ENCODE measurements around the gene S100A10. TPM values are rescaled to one million over a fixed set of nuclear protein-coding genes. Genes with fewer than 3 reads are reported as not detected.

S100A10 gene
- total and polyA plus RNA-seq, 2 donors from 2014 or later: 467 to 500 TPM

DNA sequence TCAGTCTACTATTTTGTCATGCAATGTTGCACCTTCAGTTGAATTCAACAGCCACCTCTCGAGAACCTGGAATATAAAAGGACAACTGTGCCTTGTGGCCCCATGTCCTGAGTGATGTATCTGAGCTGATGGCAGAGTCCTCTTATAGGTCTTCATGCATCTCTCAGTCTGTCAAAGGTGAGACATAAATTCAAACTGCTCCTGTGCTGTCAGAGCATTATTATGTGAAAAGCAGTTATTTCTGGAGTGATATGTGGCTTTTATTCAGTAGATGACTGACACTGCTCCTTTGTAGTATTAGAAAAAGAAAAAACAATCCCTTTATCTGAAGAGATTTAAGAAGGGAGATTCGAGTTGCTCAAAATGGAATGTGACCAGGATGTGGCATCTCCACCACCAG, 8.4 kb downstream of the S100A10 start:
- Histone ChIP-seq H3K27me3 (ENCODE audit: control insufficient read depth, insufficient read depth, low read length) (no peaks in the 10 kb centered on the region), H3K9me3 (ENCODE audit: control insufficient read depth in 2 of 3, insufficient read depth in 1 of 3, low read length in 3 of 3) (no peaks in the 10 kb centered on the region), H3K4me1 (ENCODE audit: control insufficient read depth in 2 of 3, insufficient read depth in 2 of 3, low read depth in 1 of 3, low read length in 3 of 3) (peaks cover 2 to 18% (median 14%) of the 10 kb centered on the region in 3 donors), H3K36me3 (ENCODE audit: control insufficient read depth in 2 of 3, insufficient read depth in 3 of 3, low read length in 3 of 3) (peaks cover 4 to 34% (median 19%) of the 10 kb centered on the region in 3 donors), H3K4me3 (ENCODE audit: low read length in 3 of 3) (no peak overlapping the region), H3K9ac (ENCODE audit: low read length in 3 of 3) (no peak overlapping the region), H3K27ac (ENCODE audit: low read depth in 2 of 2, low read length in 2 of 2) (no peak overlapping the region)
- intact Hi-C loops (cut with DNase I): no loop called here
- no peak for FAIRE-seq
- no peak for DNase-seq
- TF ChIP-seq, protein P1, sequence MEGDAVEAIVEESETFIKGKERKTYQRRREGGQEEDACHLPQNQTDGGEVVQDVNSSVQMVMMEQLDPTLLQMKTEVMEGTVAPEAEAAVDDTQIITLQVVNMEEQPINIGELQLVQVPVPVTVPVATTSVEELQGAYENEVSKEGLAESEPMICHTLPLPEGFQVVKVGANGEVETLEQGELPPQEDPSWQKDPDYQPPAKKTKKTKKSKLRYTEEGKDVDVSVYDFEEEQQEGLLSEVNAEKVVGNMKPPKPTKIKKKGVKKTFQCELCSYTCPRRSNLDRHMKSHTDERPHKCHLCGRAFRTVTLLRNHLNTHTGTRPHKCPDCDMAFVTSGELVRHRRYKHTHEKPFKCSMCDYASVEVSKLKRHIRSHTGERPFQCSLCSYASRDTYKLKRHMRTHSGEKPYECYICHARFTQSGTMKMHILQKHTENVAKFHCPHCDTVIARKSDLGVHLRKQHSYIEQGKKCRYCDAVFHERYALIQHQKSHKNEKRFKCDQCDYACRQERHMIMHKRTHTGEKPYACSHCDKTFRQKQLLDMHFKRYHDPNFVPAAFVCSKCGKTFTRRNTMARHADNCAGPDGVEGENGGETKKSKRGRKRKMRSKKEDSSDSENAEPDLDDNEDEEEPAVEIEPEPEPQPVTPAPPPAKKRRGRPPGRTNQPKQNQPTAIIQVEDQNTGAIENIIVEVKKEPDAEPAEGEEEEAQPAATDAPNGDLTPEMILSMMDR (IDR thresholded peaks at IDR 0.05; ENCODE audit: borderline replicate concordance, extremely low read depth, insufficient read depth): no peak

DNA sequence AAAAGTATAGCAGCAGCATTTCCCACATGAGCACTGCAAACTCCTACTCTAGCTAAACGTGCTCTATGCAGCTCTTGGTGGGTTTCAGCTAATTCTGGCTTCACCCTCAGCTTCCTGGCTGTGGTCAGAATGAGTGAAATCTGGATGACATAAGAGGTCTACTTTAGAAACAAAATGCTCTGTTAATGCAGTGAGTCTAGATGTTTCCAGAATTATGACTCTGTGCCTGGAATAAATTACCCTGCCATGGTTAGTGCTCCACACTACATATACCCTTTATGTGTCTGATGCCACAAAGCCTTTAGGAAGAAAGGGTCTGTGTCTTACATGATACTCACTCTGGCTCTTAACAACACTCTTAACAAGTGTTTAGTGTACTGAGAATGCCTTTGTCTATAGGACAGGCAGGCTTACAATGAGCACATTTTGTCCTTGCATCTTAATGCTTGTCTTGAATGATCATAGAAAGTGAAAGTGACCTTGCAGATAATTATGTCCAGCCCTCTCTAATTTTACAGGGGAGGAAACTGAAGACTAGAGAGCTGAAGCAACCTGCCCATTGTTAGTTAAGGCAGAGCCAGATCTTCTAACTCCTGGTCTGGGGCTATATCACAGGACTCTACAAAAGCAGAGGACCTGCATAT, 9.2 kb downstream of the S100A10 start:
- Histone ChIP-seq H3K9me3 (ENCODE audit: control insufficient read depth in 2 of 3, insufficient read depth in 1 of 3, low read length in 3 of 3) (no peaks in the 10 kb centered on the region), H3K27me3 (ENCODE audit: control insufficient read depth, insufficient read depth, low read length) (no peaks in the 10 kb centered on the region), H3K4me3 (ENCODE audit: low read length in 3 of 3) (no peak overlapping the region), H3K36me3 (ENCODE audit: control insufficient read depth in 2 of 3, insufficient read depth in 3 of 3, low read length in 3 of 3) (peaks cover 4 to 34% (median 19%) of the 10 kb centered on the region in 3 donors), H3K4me1 (ENCODE audit: control insufficient read depth in 2 of 3, insufficient read depth in 2 of 3, low read depth in 1 of 3, low read length in 3 of 3) (peaks cover 0 to 13% (median 8%) of the 10 kb centered on the region in 3 donors), H3K27ac (ENCODE audit: low read depth in 2 of 2, low read length in 2 of 2) (no peak overlapping the region), H3K9ac (ENCODE audit: low read length in 3 of 3) (no peak overlapping the region)
- FAIRE-seq: no peak
- TF ChIP-seq, protein P1 (IDR thresholded peaks at IDR 0.05; ENCODE audit: borderline replicate concordance, extremely low read depth, insufficient read depth): no peak
- DNase-seq: no peak
- intact Hi-C loops (cut with DNase I): no loop called here

DNA sequence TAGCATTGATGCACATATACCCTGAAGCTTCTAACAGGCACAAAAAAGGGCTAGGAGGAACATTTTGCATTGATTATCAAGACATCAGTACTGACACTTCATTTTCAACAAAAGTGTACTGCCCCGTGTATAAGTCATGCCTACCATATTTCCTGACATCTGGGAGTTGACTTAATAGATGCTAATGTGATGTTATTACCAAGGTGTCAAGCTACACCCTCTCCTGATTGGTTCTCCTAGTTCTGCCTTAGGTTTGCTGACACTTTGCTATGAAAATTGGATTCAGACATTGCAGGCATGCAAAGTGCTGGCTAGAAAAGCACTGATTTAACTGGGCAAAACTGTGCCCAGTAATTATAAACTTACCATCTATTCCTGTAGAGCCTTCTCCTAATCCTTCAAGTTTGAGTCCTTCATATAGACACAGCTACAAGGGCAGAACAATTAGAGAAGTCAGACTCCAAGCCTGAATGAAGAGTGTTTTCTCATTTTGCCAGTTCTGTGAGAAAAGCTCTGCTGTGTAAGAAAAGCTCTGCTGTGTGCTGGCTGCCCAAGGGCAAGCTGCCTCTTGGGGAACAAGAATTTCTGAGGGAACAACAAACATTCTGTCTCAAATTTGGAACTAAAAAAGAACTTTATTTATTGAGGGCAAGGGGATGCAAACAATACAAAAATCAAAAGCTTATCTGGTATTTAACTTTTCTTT, 11.2 kb downstream of the S100A10 start:
- H3K4me3 ChIP-seq (ENCODE audit: low read length in 3 of 3): no peak overlapping the region
- H3K27ac ChIP-seq (ENCODE audit: low read depth in 2 of 2, low read length in 2 of 2): no peak overlapping the region
- peaks cover 0 to 6% (median 0%) of the 10 kb centered on the region in 3 donors for H3K4me1 ChIP-seq (ENCODE audit: control insufficient read depth in 2 of 3, insufficient read depth in 2 of 3, low read depth in 1 of 3, low read length in 3 of 3)
- no peaks in the 10 kb centered on the region for H3K27me3 ChIP-seq (ENCODE audit: control insufficient read depth, insufficient read depth, low read length)
- H3K9ac ChIP-seq (ENCODE audit: low read length in 3 of 3): no peak overlapping the region
- no peaks in the 10 kb centered on the region for H3K9me3 ChIP-seq (ENCODE audit: control insufficient read depth in 2 of 3, insufficient read depth in 1 of 3, low read length in 3 of 3)
- TF ChIP-seq, protein P1 (IDR thresholded peaks at IDR 0.05; ENCODE audit: borderline replicate concordance, extremely low read depth, insufficient read depth): no peak
- FAIRE-seq: no peak
- no peak for DNase-seq
- H3K36me3 ChIP-seq (ENCODE audit: control insufficient read depth in 2 of 3, insufficient read depth in 3 of 3, low read length in 3 of 3): peaks cover 4 to 34% (median 19%) of the 10 kb centered on the region in 3 donors
- intact Hi-C loops (cut with DNase I): no loop called here

Measured in kidney (tissue), 14 donors.